Activated T-cell treated with anti-CD3 and anti-CD28 coated beads, Interleukin-2, amount 50 U/mL, for 72 hours (primary cell): Measurements from ENCODE around the gene TRAPPC8. TPM values are rescaled to one million over a fixed set of nuclear protein-coding genes. Genes with fewer than 3 reads are reported as not detected.
"Not testable (repeated sequence)": the region's sequence is repeated elsewhere in the genome, so short reads cannot be mapped to it uniquely, and the experiment has no call there.

Source experiments
- ATAC-seq, 2 donors: fragments of 150-1000 bp; cut with Tn5 transposase; replicated peaks in 1 of 2; 2 replicates each; pipeline ENCODE4 v1.10.0; 2021; ENCODE audit warnings: moderate library complexity in 2 of 2, mild to moderate bottlenecking in 1 of 2
- DNase-seq, 2 donors: peaks; one replicate each; pipeline ENCODE4 v3.0.0; 2021 to 2022; ENCODE audit warnings: mixed read lengths in 1 of 2
- H3K27ac Mint-ChIP-seq: one replicate; pipeline ENCODE4 v1.8.0; 2022; ENCODE audit warnings: mild to moderate bottlenecking, moderate library complexity, mixed read lengths
- H3K27me3 Mint-ChIP-seq: one replicate; pipeline ENCODE4 v1.8.0; 2022; ENCODE audit warnings: low read depth, mixed read lengths
- H3K36me3 Mint-ChIP-seq, 2 donors: one replicate each; pipeline ENCODE4 v1.8.0; 2022; ENCODE audit warnings: mixed read lengths in 2 of 2, mild to moderate bottlenecking in 1 of 2; ENCODE audit not compliant: insufficient read depth in 2 of 2
- H3K4me1 Mint-ChIP-seq: one replicate; pipeline ENCODE4 v1.8.0; 2022; ENCODE audit warnings: low read depth, mixed read lengths
- H3K4me3 Mint-ChIP-seq, 2 donors: one replicate each; pipeline ENCODE4 v1.8.0; 2022; ENCODE audit warnings: mild to moderate bottlenecking in 2 of 2, mixed read lengths in 2 of 2, moderate library complexity in 2 of 2
- H3K9me3 Mint-ChIP-seq, 2 donors: one replicate each; pipeline ENCODE4 v1.8.0; 2022; ENCODE audit warnings: mixed read lengths in 2 of 2
- total RNA-seq, 2 donors: library from RNA; stranded (reverse); gene quantifications; one replicate each; pipeline ENCODE4 v1.2.3, GENCODE V29; 2022

The TRAPPC8 gene
- total RNA-seq, 2 donors from 2014 or later, result 39.1 to 40.9 TPM

GRCh38 chr18:31965316-31965970 lies 22.5 kb upstream of the TRAPPC8 start:
- no peaks in the 10 kb centered on the region for H3K27me3 Mint-ChIP-seq
- no peaks in the 10 kb centered on the region for H3K4me1 Mint-ChIP-seq
- H3K4me3 Mint-ChIP-seq, result no peak overlapping the region
- H3K9me3 Mint-ChIP-seq, result no peaks in the 10 kb centered on the region
- ATAC-seq, result no peak
- no peaks in the 10 kb centered on the region for H3K36me3 Mint-ChIP-seq
- no peak for DNase-seq
- H3K27ac Mint-ChIP-seq, result no peak overlapping the region

- no peaks in the 10 kb centered on the region for H3K36me3 Mint-ChIP-seq
- DNase-seq (no peak), ATAC-seq (no peak)
- H3K27ac Mint-ChIP-seq, result no peak overlapping the region
- H3K9me3 Mint-ChIP-seq, result no peaks in the 10 kb centered on the region
- no peaks in the 10 kb centered on the region for H3K27me3 Mint-ChIP-seq
- peaks cover under 1% of the 10 kb centered on the region for H3K4me1 Mint-ChIP-seq
- no peak overlapping the region for H3K4me3 Mint-ChIP-seq
Measured at GRCh38 chr18:31957728-31958127, 14.8 kb upstream of the TRAPPC8 start.

- H3K4me1 Mint-ChIP-seq, result peaks cover 12% of the 10 kb centered on the region
- H3K27ac Mint-ChIP-seq, result no peak overlapping the region
- H3K36me3 Mint-ChIP-seq, result no peaks in the 10 kb centered on the region
- DNase-seq, result no peak
- no peak for ATAC-seq
- H3K27me3 Mint-ChIP-seq, result no peaks in the 10 kb centered on the region
- no peaks in the 10 kb centered on the region for H3K9me3 Mint-ChIP-seq
- no peak overlapping the region for H3K4me3 Mint-ChIP-seq
Measured at GRCh38 chr18:31954349-31954748, 11.4 kb upstream of the TRAPPC8 start.

GRCh38 chr18:31953699-31954098 lies 10.8 kb upstream of the TRAPPC8 start:
- H3K27me3 Mint-ChIP-seq, ATAC-seq, H3K9me3 Mint-ChIP-seq, DNase-seq, H3K27ac Mint-ChIP-seq, H3K36me3 Mint-ChIP-seq, H3K4me3 Mint-ChIP-seq: not testable (repeated sequence)
- peaks cover 12% of the 10 kb centered on the region for H3K4me1 Mint-ChIP-seq

GRCh38 chr18:31952223-31952622 lies 9.3 kb upstream of the TRAPPC8 start:
- ATAC-seq (no peak), DNase-seq (no peak)
- H3K27me3 Mint-ChIP-seq, result no peaks in the 10 kb centered on the region
- H3K36me3 Mint-ChIP-seq, result no peaks in the 10 kb centered on the region
- peaks cover 12% of the 10 kb centered on the region for H3K4me1 Mint-ChIP-seq
- H3K9me3 Mint-ChIP-seq, result no peaks in the 10 kb centered on the region
- no peak overlapping the region for H3K27ac Mint-ChIP-seq
- H3K4me3 Mint-ChIP-seq, result no peak overlapping the region

- H3K27ac Mint-ChIP-seq, result no peak overlapping the region
- ATAC-seq (no peak), DNase-seq (no peak)
- no peaks in the 10 kb centered on the region for H3K9me3 Mint-ChIP-seq
- H3K4me3 Mint-ChIP-seq, result no peak overlapping the region
- no peaks in the 10 kb centered on the region for H3K27me3 Mint-ChIP-seq
- no peaks in the 10 kb centered on the region for H3K36me3 Mint-ChIP-seq
- H3K4me1 Mint-ChIP-seq, result peaks cover 12% of the 10 kb centered on the region
Measured at GRCh38 chr18:31950583-31950982, 7.7 kb upstream of the TRAPPC8 start.

- not testable (repeated sequence) for H3K36me3 Mint-ChIP-seq, H3K27me3 Mint-ChIP-seq, ATAC-seq, H3K4me3 Mint-ChIP-seq, H3K27ac Mint-ChIP-seq, H3K9me3 Mint-ChIP-seq, DNase-seq
- peaks cover 30% of the 10 kb centered on the region for H3K4me1 Mint-ChIP-seq
Measured at GRCh38 chr18:31948349-31948748, 5.4 kb upstream of the TRAPPC8 start.

GRCh38 chr18:31946305-31947046 lies 3.5 kb upstream of the TRAPPC8 start:
- no peak overlapping the region for H3K4me3 Mint-ChIP-seq
- no peaks in the 10 kb centered on the region for H3K27me3 Mint-ChIP-seq
- H3K4me1 Mint-ChIP-seq, result peaks cover 26% of the 10 kb centered on the region
- no peak for ATAC-seq
- H3K27ac Mint-ChIP-seq, result no peak overlapping the region
- no peaks in the 10 kb centered on the region for H3K9me3 Mint-ChIP-seq
- no peak for DNase-seq
- no peaks in the 10 kb centered on the region for H3K36me3 Mint-ChIP-seq

- Mint-ChIP-seq H3K27ac (peak overlapping the region; percentile 83), H3K9me3 (no peaks in the 10 kb centered on the region), H3K27me3 (no peaks in the 10 kb centered on the region), H3K36me3 (no peaks in the 10 kb centered on the region), H3K4me3 (peak overlapping the region; percentile 96 to 97), H3K4me1 (peaks cover 43% of the 10 kb centered on the region)
- no peak for DNase-seq
- ATAC-seq, result no peak
Measured at GRCh38 chr18:31943878-31944816, 1.2 kb upstream of the TRAPPC8 start.

GRCh38 chr18:31942291-31942998 lies 483 bp downstream of the TRAPPC8 start:
- ATAC-seq (peak; percentile 41 to 55), DNase-seq (peak; percentile 56 to 62)
- Mint-ChIP-seq H3K36me3 (peaks cover 0 to 2% of the 10 kb centered on the region in 2 donors), H3K4me3 (peak overlapping the region; percentile 96 to 97), H3K27me3 (no peaks in the 10 kb centered on the region), H3K9me3 (no peaks in the 10 kb centered on the region), H3K4me1 (peaks cover 49% of the 10 kb centered on the region), H3K27ac (peak overlapping the region; percentile 98)

GRCh38 chr18:31941010-31941809 lies 1.7 kb downstream of the TRAPPC8 start:
- no peaks in the 10 kb centered on the region for H3K27me3 Mint-ChIP-seq
- no peak for DNase-seq
- H3K9me3 Mint-ChIP-seq, result no peaks in the 10 kb centered on the region
- peak overlapping the region; percentile 96 to 97 for H3K4me3 Mint-ChIP-seq
- peak overlapping the region; percentile 80 for H3K27ac Mint-ChIP-seq
- no peak for ATAC-seq
- H3K36me3 Mint-ChIP-seq, result peaks cover 0 to 2% of the 10 kb centered on the region in 2 donors
- H3K4me1 Mint-ChIP-seq, result peaks cover 49% of the 10 kb centered on the region

GRCh38 chr18:31934773-31935172 lies 8.2 kb downstream of the TRAPPC8 start:
- DNase-seq, ATAC-seq, H3K27me3 Mint-ChIP-seq, H3K4me3 Mint-ChIP-seq, H3K27ac Mint-ChIP-seq, H3K36me3 Mint-ChIP-seq, H3K9me3 Mint-ChIP-seq: not testable (repeated sequence)
- H3K4me1 Mint-ChIP-seq, result peaks cover 12% of the 10 kb centered on the region
